Suprapubic skin (tissue), 4 donors: ENCODE measurements around the gene GPBAR1.

Source experiments
- CTCF ChIP-seq, 2 donors: fragments of 200-600 bp in 1 of 2; fragments of 450-650 bp in 1 of 2; sonication (generic) in 1 of 2; IDR thresholded peaks; one replicate each; pipeline ENCODE4 v1.5.1; 2016 to 2019; ENCODE audit warnings: antibody characterized with exemption in 2 of 2, mild to moderate bottlenecking in 1 of 2, moderate library complexity in 1 of 2
- EP300 ChIP-seq: sonication (generic); formaldehyde crosslinking; IDR thresholded peaks from one replicate; pipeline ENCODE4 v1.6.1; 2017; ENCODE audit warnings: antibody characterized with exemption
- POLR2A ChIP-seq, 2 donors: fragments of 450-650 bp; IDR thresholded peaks; one replicate each; pipeline ENCODE4 v1.6.1; 2017; ENCODE audit warnings: antibody characterized with exemption in 2 of 2, mild to moderate bottlenecking in 2 of 2, moderate library complexity in 2 of 2
- POLR2AphosphoS5 ChIP-seq, 3 donors: sonication (generic); formaldehyde crosslinking; IDR thresholded peaks; one replicate each; pipeline ENCODE4 v1.6.1; 2017; ENCODE audit warnings: antibody characterized with exemption in 3 of 3

DNA sequence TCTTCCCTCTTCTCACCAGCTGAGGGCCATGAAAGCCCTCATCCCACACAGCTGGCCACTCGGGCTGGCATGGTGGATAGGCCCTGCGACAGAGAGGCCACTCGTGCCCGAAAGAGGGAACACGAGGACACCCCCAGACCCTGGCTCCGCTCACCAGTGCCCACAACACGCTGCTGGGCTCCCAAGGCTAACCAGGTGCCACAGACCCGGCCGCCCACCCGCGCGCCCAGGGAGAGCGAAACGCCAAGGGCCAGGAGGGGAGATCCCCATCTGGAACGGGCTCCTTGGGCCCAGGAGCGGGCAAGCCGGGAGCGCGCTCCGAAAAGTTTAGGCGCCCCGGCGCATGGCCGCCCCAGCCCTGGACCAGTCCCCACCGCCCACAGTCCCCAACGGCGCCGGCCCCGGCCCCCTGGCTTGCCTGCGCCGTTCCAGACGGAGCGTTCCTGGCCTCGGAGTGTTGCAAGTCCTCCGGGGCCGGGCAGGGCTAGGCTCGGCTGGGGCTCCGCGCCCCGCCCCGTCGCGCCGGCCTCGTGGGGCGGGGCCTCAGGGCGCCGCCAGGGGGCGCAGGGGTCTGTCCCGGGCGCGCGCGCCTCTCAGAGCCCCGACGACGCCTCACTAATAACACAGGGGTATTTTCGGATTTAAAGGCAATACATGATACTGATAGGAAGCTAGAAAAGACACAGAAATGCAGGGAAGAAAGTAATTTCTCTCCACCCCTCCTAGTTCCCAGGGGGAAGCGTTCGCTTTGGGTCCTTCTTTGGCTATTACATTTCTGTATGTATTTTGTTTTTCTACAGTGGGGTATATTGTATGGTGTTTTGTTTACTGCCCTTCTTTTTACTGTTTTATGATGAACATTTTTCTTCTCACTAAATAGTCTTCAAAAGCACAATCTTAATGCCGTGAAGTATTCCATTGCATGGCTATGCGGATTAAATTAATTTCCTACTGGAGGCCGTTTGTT is 31.5 kb downstream of the GPBAR1 start, which contains the start of gene TMBIM1:
- TF ChIP-seq POLR2A (IDR thresholded peaks at IDR 0.05) (peak in 1 of 2 donors; percentile 92), CTCF (IDR thresholded peaks at IDR 0.05) (peak; percentile 91 to 98), POLR2AphosphoS5 (IDR thresholded peaks at IDR 0.05) (peak in 2 of 3 donors; percentile 53 to 71), EP300 (no peak)
